Measurements from ENCODE around the gene TAS1R1. TPM values are rescaled to one million over a fixed set of nuclear protein-coding genes. Genes with fewer than 3 reads are reported as not detected.

Gene TAS1R1
- total RNA-seq, 2 experiments from 2014 or later, result not detected

GRCh38 chr1:6530504-6531160 lies 24.5 kb upstream of the TAS1R1 start:
- DNase-seq, result no peak
- Mint-ChIP-seq H3K36me3 (peaks cover 41% of the 10 kb centered on the region), H3K4me1 (ENCODE audit: low read depth) (no peaks in the 10 kb centered on the region), H3K9me3 (no peaks in the 10 kb centered on the region), H3K27me3 (no peaks in the 10 kb centered on the region), H3K27ac (no peak overlapping the region), H3K4me3 (no peak overlapping the region)
- intact Hi-C loops (cut with micrococcal nuclease), result no loop called here
- POLR2A ChIA-PET, result no interaction called here
- CTCF ChIA-PET, result no interaction called here

- CTCF ChIA-PET, result no interaction called here
- Mint-ChIP-seq H3K4me1 (ENCODE audit: low read depth) (no peaks in the 10 kb centered on the region), H3K27ac (no peak overlapping the region), H3K27me3 (no peaks in the 10 kb centered on the region), H3K36me3 (peaks cover 35% of the 10 kb centered on the region), H3K4me3 (no peak overlapping the region), H3K9me3 (no peaks in the 10 kb centered on the region)
- intact Hi-C loops (cut with micrococcal nuclease), result no loop called here
- POLR2A ChIA-PET, result no interaction called here
- no peak for DNase-seq
Observed at GRCh38 chr1:6531996-6532395, 23.1 kb upstream of the TAS1R1 start.

GRCh38 chr1:6534248-6534822 lies 20.8 kb upstream of the TAS1R1 start:
- intact Hi-C loops (cut with micrococcal nuclease), result no loop called here
- H3K9me3 Mint-ChIP-seq, result no peaks in the 10 kb centered on the region
- peaks cover 28% of the 10 kb centered on the region for H3K36me3 Mint-ChIP-seq
- CTCF ChIA-PET, result no interaction called here
- H3K27me3 Mint-ChIP-seq, result no peaks in the 10 kb centered on the region
- H3K4me1 Mint-ChIP-seq (ENCODE audit: low read depth), result peaks cover 3% of the 10 kb centered on the region
- no peak overlapping the region for H3K4me3 Mint-ChIP-seq
- DNase-seq, result no peak
- POLR2A ChIA-PET, result no interaction called here
- H3K27ac Mint-ChIP-seq, result no peak overlapping the region

GRCh38 chr1:6535214-6535613 lies 19.9 kb upstream of the TAS1R1 start:
- H3K9me3 Mint-ChIP-seq, result no peaks in the 10 kb centered on the region
- no peak for DNase-seq
- no peak overlapping the region for H3K27ac Mint-ChIP-seq
- no peaks in the 10 kb centered on the region for H3K27me3 Mint-ChIP-seq
- peaks cover 3% of the 10 kb centered on the region for H3K4me1 Mint-ChIP-seq (ENCODE audit: low read depth)
- CTCF ChIA-PET, result interaction anchor here (1.2 kb wide), 1 partner anchor 19 kb away, joined by 3 read pairs; the partner anchor contains the start of gene NOL9
- intact Hi-C loops (cut with micrococcal nuclease), result no loop called here
- peaks cover 30% of the 10 kb centered on the region for H3K36me3 Mint-ChIP-seq
- no peak overlapping the region for H3K4me3 Mint-ChIP-seq
- POLR2A ChIA-PET, result no interaction called here

- H3K36me3 Mint-ChIP-seq, result peaks cover 26% of the 10 kb centered on the region
- no peak overlapping the region for H3K27ac Mint-ChIP-seq
- peaks cover 3% of the 10 kb centered on the region for H3K4me1 Mint-ChIP-seq (ENCODE audit: low read depth)
- intact Hi-C loops (cut with micrococcal nuclease), result no loop called here
- H3K9me3 Mint-ChIP-seq, result no peaks in the 10 kb centered on the region
- no peak for DNase-seq
- no peak overlapping the region for H3K4me3 Mint-ChIP-seq
- CTCF ChIA-PET, result interaction anchor here (1.2 to 1.6 kb wide), 4 partner anchors 13 to 50 kb away, joined by 3 to 8 read pairs (median 4); partner anchors contain the start of genes NOL9 and TAS1R1
- POLR2A ChIA-PET, result interaction anchor here (1.0 kb wide), 1 partner anchor 17 kb away, joined by 3 read pairs; no protein-coding TSS in a partner anchor
- no peaks in the 10 kb centered on the region for H3K27me3 Mint-ChIP-seq
Observed at GRCh38 chr1:6536291-6536690, 18.8 kb upstream of the TAS1R1 start.

GRCh38 chr1:6538956-6539355 lies 16.2 kb upstream of the TAS1R1 start:
- intact Hi-C loops (cut with micrococcal nuclease), result no loop called here
- H3K4me1 Mint-ChIP-seq (ENCODE audit: low read depth), result peaks cover 3% of the 10 kb centered on the region
- no peak for DNase-seq
- no peak overlapping the region for H3K27ac Mint-ChIP-seq
- H3K9me3 Mint-ChIP-seq, result no peaks in the 10 kb centered on the region
- no peak overlapping the region for H3K4me3 Mint-ChIP-seq
- no peaks in the 10 kb centered on the region for H3K27me3 Mint-ChIP-seq
- ChIA-PET CTCF (no interaction called here), POLR2A (no interaction called here)
- peaks cover 20% of the 10 kb centered on the region for H3K36me3 Mint-ChIP-seq

- POLR2A ChIA-PET, result no interaction called here
- H3K27me3 Mint-ChIP-seq, result no peaks in the 10 kb centered on the region
- H3K9me3 Mint-ChIP-seq, result no peaks in the 10 kb centered on the region
Observed at GRCh38 chr1:6544831-6545230, 10.3 kb upstream of the TAS1R1 start.

GRCh38 chr1:6545276-6546112 lies 9.6 kb upstream of the TAS1R1 start:
- CTCF ChIA-PET, result interaction anchor here (0.6 kb wide), 1 partner anchor 9 kb away, joined by 3 read pairs; the partner anchor contains the start of gene NOL9
- Mint-ChIP-seq H3K27ac (peak overlapping the region; percentile 83), H3K4me3 (no peak overlapping the region)

More at GRCh38 chr1:6544831-6545230, 10.3 kb upstream of the TAS1R1 start:
- no peak for DNase-seq
- CTCF ChIA-PET, result no interaction called here
- peak overlapping the region; percentile 83 for H3K27ac Mint-ChIP-seq
- H3K4me3 Mint-ChIP-seq, result no peak overlapping the region
- intact Hi-C loops (cut with micrococcal nuclease), result no loop called here
- peaks cover 30% of the 10 kb centered on the region for H3K4me1 Mint-ChIP-seq (ENCODE audit: low read depth)
- peaks cover 34% of the 10 kb centered on the region for H3K36me3 Mint-ChIP-seq

GRCh38 chr1:6546326-6546725 lies 8.8 kb upstream of the TAS1R1 start:
- no peak for DNase-seq
- Mint-ChIP-seq H3K27me3 (no peaks in the 10 kb centered on the region), H3K27ac (peak overlapping the region; percentile 83), H3K9me3 (no peaks in the 10 kb centered on the region), H3K4me3 (no peak overlapping the region), H3K4me1 (ENCODE audit: low read depth) (peaks cover 30% of the 10 kb centered on the region), H3K36me3 (peaks cover 38% of the 10 kb centered on the region)
- intact Hi-C loops (cut with micrococcal nuclease), result no loop called here
- CTCF ChIA-PET, result interaction anchor here (0.5 kb wide), 1 partner anchor 9 kb away, joined by 4 read pairs; no protein-coding TSS in a partner anchor
- POLR2A ChIA-PET, result no interaction called here

More at GRCh38 chr1:6545276-6546112, 9.6 kb upstream of the TAS1R1 start:
- peak; percentile 18 for DNase-seq
- peaks cover 38% of the 10 kb centered on the region for H3K36me3 Mint-ChIP-seq
- POLR2A ChIA-PET, result no interaction called here
- intact Hi-C loops (cut with micrococcal nuclease), result no loop called here
- H3K27me3 Mint-ChIP-seq, result no peaks in the 10 kb centered on the region
- H3K4me1 Mint-ChIP-seq (ENCODE audit: low read depth), result peaks cover 30% of the 10 kb centered on the region
- H3K9me3 Mint-ChIP-seq, result no peaks in the 10 kb centered on the region

- Mint-ChIP-seq H3K9me3 (no peaks in the 10 kb centered on the region), H3K4me3 (no peak overlapping the region), H3K27me3 (no peaks in the 10 kb centered on the region), H3K4me1 (ENCODE audit: low read depth) (peaks cover 33% of the 10 kb centered on the region), H3K36me3 (peaks cover 34% of the 10 kb centered on the region), H3K27ac (peak overlapping the region; percentile 83)
- ChIA-PET POLR2A (no interaction called here), CTCF (no interaction called here)
- intact Hi-C loops (cut with micrococcal nuclease), result no loop called here
- DNase-seq, result no peak
Observed at GRCh38 chr1:6547301-6547700, 7.8 kb upstream of the TAS1R1 start.

- Mint-ChIP-seq H3K27ac (peak within 1 kb of the TSS; percentile 18), H3K27me3 (no peaks in the 10 kb centered on the region), H3K36me3 (peaks cover 4% of the 10 kb centered on the region), H3K4me3 (peak within 1 kb of the TSS; percentile 76), H3K4me1 (ENCODE audit: low read depth) (peaks cover 13% of the 10 kb centered on the region), H3K9me3 (no peaks in the 10 kb centered on the region)
- ChIA-PET CTCF (interaction anchor here (0.5 to 3.7 kb wide), 35 partner anchors 9 to 318 kb away, joined by 3 to 26 read pairs (median 4); partner anchors contain the start of genes ICMT, PLEKHG5, THAP3 and ZBTB48), POLR2A (interaction anchor here (0.7 to 2.2 kb wide), 6 partner anchors 25 to 63 kb away, joined by 3 to 9 read pairs (median 4); partner anchors contain the start of genes KLHL21, PLEKHG5 and ZBTB48)
- peak; percentile 97 for DNase-seq
- intact Hi-C loops (cut with micrococcal nuclease), result loop anchor here (1.0 to 5.0 kb wide), 3 partner anchors 25 to 62 kb away; partner anchors contain the start of genes PLEKHG5 and ZBTB48
Observed at GRCh38 chr1:6554031-6554906, 838 bp upstream of the TAS1R1 start, which contains the start of gene NOL9. NOL9 (minus strand) TSS chr1:6554513; CDS start chr1:6554502, 11 bp downstream.

All from activated CD4-positive, alpha-beta memory T cell treated with anti-CD3 and anti-CD28 coated beads for 36 hours (primary cell).